Neural cell (in vitro differentiated cells): ENCODE results near the gene PDCD2. TPM values are rescaled to one million over a fixed set of nuclear protein-coding genes. Genes with fewer than 3 reads are reported as not detected.

Experiments
- H2AFZ ChIP-seq: fragments of 200-600, 300-800 bp; sonication (generic), shearing (Covaris generic); 2 replicates; pipeline ENCODE4 v1.6.0; 2014; ENCODE audit warnings: low read depth, mild to moderate bottlenecking, antibody characterized with exemption, low read length, moderate library complexity
- H3F3A ChIP-seq: fragments of 200-600 bp; shearing (Covaris generic); 2 replicates; pipeline ENCODE4 v1.6.1; 2016; ENCODE audit warnings: mild to moderate bottlenecking, moderate library complexity, mixed read lengths, antibody characterized with exemption, low read length; ENCODE audit not compliant: insufficient read depth, poor library complexity, severe bottlenecking
- H3K27ac ChIP-seq: fragments of 200-600, 300-800 bp; sonication (generic), shearing (Covaris generic); 2 replicates; pipeline ENCODE4 v1.5.1; 2014; ENCODE audit warnings: mild to moderate bottlenecking, low read length, moderate library complexity
- H3K27me3 ChIP-seq: fragments of 300-800, 200-600 bp; sonication (generic), shearing (Covaris generic); 2 replicates; pipeline ENCODE4 v1.6.0; 2014; ENCODE audit warnings: mild to moderate bottlenecking, low read depth, low read length, moderate library complexity; ENCODE audit not compliant: insufficient read depth
- H3K36me3 ChIP-seq: fragments of 300-800, 200-600 bp; sonication (generic), shearing (Covaris generic); 2 replicates; pipeline ENCODE4 v1.5.1; 2014; ENCODE audit warnings: mild to moderate bottlenecking, antibody characterized with exemption, low read length, moderate library complexity; ENCODE audit not compliant: insufficient read depth
- H3K4me2 ChIP-seq: fragments of 300-800, 200-600 bp; sonication (generic), shearing (Covaris generic); 2 replicates; pipeline ENCODE4 v1.6.0; 2014; ENCODE audit warnings: mild to moderate bottlenecking, low read length
- H3K4me3 ChIP-seq: fragments of 300-800, 200-600 bp; sonication (generic), shearing (Covaris generic); 2 replicates; pipeline ENCODE4 v1.5.1; 2014; ENCODE audit warnings: mild to moderate bottlenecking, low read length, moderate library complexity
- H3K79me2 ChIP-seq: fragments of 200-600 bp; shearing (Covaris generic); replicated peaks from 2 replicates; pipeline ENCODE4 v1.6.0; 2014; ENCODE audit warnings: mild to moderate bottlenecking, low read length, moderate library complexity; ENCODE audit not compliant: insufficient read depth
- H3K9ac ChIP-seq: fragments of 300-800, 200-600 bp; sonication (generic), shearing (Covaris generic); 2 replicates; pipeline ENCODE4 v1.6.1; 2016; ENCODE audit warnings: mild to moderate bottlenecking, low read length, mixed read lengths
- H3K9me2 ChIP-seq: fragments of 200-600 bp; shearing (Covaris generic); 2 replicates; pipeline ENCODE4 v1.6.1; 2016; ENCODE audit warnings: mild to moderate bottlenecking, low read length, mixed read lengths; ENCODE audit not compliant: insufficient read depth
- H3K9me3 ChIP-seq: fragments of 200-600, 300-800 bp; sonication (generic), shearing (Covaris generic); 2 replicates; pipeline ENCODE4 v1.6.1; 2016; ENCODE audit warnings: mild to moderate bottlenecking, mixed run types, low read length, moderate library complexity, mixed read lengths
- H4K20me1 ChIP-seq: fragments of 200-600 bp; shearing (Covaris generic); 2 replicates; pipeline ENCODE4 v1.6.1; 2016; ENCODE audit warnings: mild to moderate bottlenecking, mixed run types; ENCODE audit not compliant: insufficient read depth
- CTCF ChIP-seq: fragments of 450-650 bp; IDR thresholded peaks from 2 replicates; pipeline ENCODE4 v1.5.1; 2014; ENCODE audit warnings: antibody characterized with exemption, mild to moderate bottlenecking, moderate library complexity; ENCODE audit not compliant: poor library complexity, severe bottlenecking
- EP300 ChIP-seq: fragments of 450-650 bp; conservative IDR thresholded peaks from 2 replicates; pipeline ENCODE4 v1.6.1; 2014; ENCODE audit warnings: antibody characterized with exemption, mild to moderate bottlenecking, moderate library complexity; ENCODE audit not compliant: poor library complexity, severe bottlenecking
- EZH2 ChIP-seq: fragments of 200-600, 300-800 bp; shearing (Covaris generic), sonication (generic); IDR thresholded peaks from 2 replicates; pipeline ENCODE4 v1.6.1; 2014; ENCODE audit warnings: antibody characterized with exemption, low read length, borderline replicate concordance, mild to moderate bottlenecking; ENCODE audit not compliant: insufficient read depth, poor library complexity, severe bottlenecking
- MXI1 ChIP-seq: fragments of 450-650 bp; conservative IDR thresholded peaks from 2 replicates; pipeline ENCODE4 v1.6.1; 2014; ENCODE audit warnings: antibody characterized with exemption, mild to moderate bottlenecking; ENCODE audit not compliant: poor library complexity, severe bottlenecking
- POLR2AphosphoS5 ChIP-seq: IDR thresholded peaks from 2 replicates; pipeline ENCODE4 v1.6.1; 2012
- RAD21 ChIP-seq: fragments of 450-650 bp; conservative IDR thresholded peaks from 2 replicates; pipeline ENCODE4 v1.6.1; 2014; ENCODE audit warnings: antibody characterized with exemption, mild to moderate bottlenecking, moderate library complexity
- REST ChIP-seq: IDR thresholded peaks from 2 replicates; pipeline ENCODE4 v1.6.1; 2012; ENCODE audit warnings: borderline replicate concordance
- SMC3 ChIP-seq: fragments of 450-650 bp; conservative IDR thresholded peaks from 2 replicates; pipeline ENCODE4 v1.6.1; 2014; ENCODE audit warnings: antibody characterized with exemption, mild to moderate bottlenecking, moderate library complexity; ENCODE audit not compliant: poor library complexity
- TAF1 ChIP-seq: IDR thresholded peaks from 2 replicates; pipeline ENCODE4 v1.6.1; 2012; ENCODE audit warnings: low read depth
- polyA plus RNA-seq: library from polyadenylated mRNA; depleted of rRNA; stranded (reverse); fragments of >200 nt; gene quantifications from 2 replicates; pipeline ENCODE4 v1.2.3, GENCODE V29; 2014

PDCD2 gene
- polyA plus RNA-seq, 1 donor from 2014 or later, result 132 TPM

- H3F3A ChIP-seq, result no peaks in the 10 kb centered on the region
- H3K9me3 ChIP-seq, result no peaks in the 10 kb centered on the region
- H3K36me3 ChIP-seq, result peaks cover 5% of the 10 kb centered on the region
These were observed 19.4 kb downstream of the PDCD2 start for GRCh38 chr6:170564936-170565530.

GRCh38 chr6:170561555-170561954 lies 22.9 kb downstream of the PDCD2 start:
- no peak for TF ChIP-seq EP300
- no peak for TF ChIP-seq MXI1

More at GRCh38 chr6:170564936-170565530, 19.4 kb downstream of the PDCD2 start:
- no peak overlapping the region for H3K4me3 ChIP-seq
- H2AFZ ChIP-seq, result no peak overlapping the region
- no peaks in the 10 kb centered on the region for H4K20me1 ChIP-seq
- no peak overlapping the region for H3K4me2 ChIP-seq
- TF ChIP-seq MXI1 (no peak), TAF1 (no peak), CTCF (no peak), RAD21 (no peak), EP300 (no peak), EZH2 (no peak), POLR2AphosphoS5 (no peak), REST (no peak), SMC3 (no peak)
- H3K9me2 ChIP-seq, result no peaks in the 10 kb centered on the region
- no peaks in the 10 kb centered on the region for H3K79me2 ChIP-seq
- H3K9ac ChIP-seq, result no peak overlapping the region
- no peaks in the 10 kb centered on the region for H3K27me3 ChIP-seq
- no peak overlapping the region for H3K27ac ChIP-seq

More at GRCh38 chr6:170561555-170561954, 22.9 kb downstream of the PDCD2 start:
- Histone ChIP-seq H3K79me2 (peaks cover 7% of the 10 kb centered on the region), H3K9me3 (no peaks in the 10 kb centered on the region), H3K27me3 (no peaks in the 10 kb centered on the region), H3K36me3 (peaks cover 4% of the 10 kb centered on the region), H3K27ac (no peak overlapping the region), H3K9me2 (no peaks in the 10 kb centered on the region), H4K20me1 (no peaks in the 10 kb centered on the region), H3K4me3 (no peak overlapping the region), H3K9ac (no peak overlapping the region), H3K4me2 (no peak overlapping the region), H3F3A (no peaks in the 10 kb centered on the region), H2AFZ (no peak overlapping the region)
